ENCODE results near the gene CEACAM1.
"Not testable (repeated sequence)": the region's sequence is repeated elsewhere in the genome, so short reads cannot be mapped to it uniquely, and the experiment has no call there.

The CEACAM1 gene

GRCh38 chr19:42528354-42529247 lies at the start of gene CEACAM1:
TSS of gene CEACAM1 (minus strand) at chr19:42528481. CDS start at chr19:42528374, 107 bp downstream.
- no peak within 1 kb of the TSS for H3K4me3 Mint-ChIP-seq
- H3K27me3 Mint-ChIP-seq: peaks cover 62% of the 10 kb centered on the region
- intact Hi-C loops (cut with micrococcal nuclease): loop anchor here (1.0 kb wide), 1 partner anchor 78 kb away; no protein-coding TSS in a partner anchor
- H3K9me3 Mint-ChIP-seq: no peaks in the 10 kb centered on the region
- no peaks in the 10 kb centered on the region for H3K36me3 Mint-ChIP-seq (ENCODE audit: low read depth)
- no peak within 1 kb of the TSS for H3K27ac Mint-ChIP-seq
- peaks cover 17% of the 10 kb centered on the region for H3K4me1 Mint-ChIP-seq (ENCODE audit: low read depth)

GRCh38 chr19:42577016-42577415 lies 48.7 kb upstream of the CEACAM1 start:
- peaks cover 12% of the 10 kb centered on the region for H3K4me1 Mint-ChIP-seq (ENCODE audit: low read depth)
- H3K27me3 Mint-ChIP-seq: peaks cover 57% of the 10 kb centered on the region
- H3K27ac Mint-ChIP-seq: no peak overlapping the region
- intact Hi-C loops (cut with micrococcal nuclease): no loop called here
- H3K9me3 Mint-ChIP-seq: no peaks in the 10 kb centered on the region
- H3K36me3 Mint-ChIP-seq (ENCODE audit: low read depth): no peaks in the 10 kb centered on the region
- H3K4me3 Mint-ChIP-seq: no peak overlapping the region

GRCh38 chr19:42576241-42576640 lies 48.0 kb upstream of the CEACAM1 start:
- intact Hi-C loops (cut with micrococcal nuclease): no loop called here

GRCh38 chr19:42573642-42574041 lies 45.4 kb upstream of the CEACAM1 start:
- no peaks in the 10 kb centered on the region for H3K36me3 Mint-ChIP-seq (ENCODE audit: low read depth)
- intact Hi-C loops (cut with micrococcal nuclease): no loop called here
- no peaks in the 10 kb centered on the region for H3K9me3 Mint-ChIP-seq
- no peak overlapping the region for H3K27ac Mint-ChIP-seq
- peaks cover 54% of the 10 kb centered on the region for H3K27me3 Mint-ChIP-seq
- H3K4me1 Mint-ChIP-seq (ENCODE audit: low read depth): peaks cover 38% of the 10 kb centered on the region
- no peak overlapping the region for H3K4me3 Mint-ChIP-seq

More at GRCh38 chr19:42576241-42576640, 48.0 kb upstream of the CEACAM1 start:
- no peaks in the 10 kb centered on the region for H3K36me3 Mint-ChIP-seq (ENCODE audit: low read depth)
- no peaks in the 10 kb centered on the region for H3K9me3 Mint-ChIP-seq
- peaks cover 16% of the 10 kb centered on the region for H3K4me1 Mint-ChIP-seq (ENCODE audit: low read depth)
- H3K27ac Mint-ChIP-seq: no peak overlapping the region
- H3K4me3 Mint-ChIP-seq: no peak overlapping the region
- H3K27me3 Mint-ChIP-seq: peaks cover 59% of the 10 kb centered on the region

- H3K4me3 Mint-ChIP-seq: no peak overlapping the region
- H3K36me3 Mint-ChIP-seq (ENCODE audit: low read depth): no peaks in the 10 kb centered on the region
- peaks cover 50% of the 10 kb centered on the region for H3K27me3 Mint-ChIP-seq
- peaks cover 46% of the 10 kb centered on the region for H3K4me1 Mint-ChIP-seq (ENCODE audit: low read depth)
- H3K9me3 Mint-ChIP-seq: no peaks in the 10 kb centered on the region
- H3K27ac Mint-ChIP-seq: no peak overlapping the region
- intact Hi-C loops (cut with micrococcal nuclease): no loop called here
Measured at GRCh38 chr19:42571116-42571515, 42.8 kb upstream of the CEACAM1 start.

- no peaks in the 10 kb centered on the region for H3K9me3 Mint-ChIP-seq
- H3K27me3 Mint-ChIP-seq: peaks cover 56% of the 10 kb centered on the region
- peaks cover 55% of the 10 kb centered on the region for H3K4me1 Mint-ChIP-seq (ENCODE audit: low read depth)
- H3K36me3 Mint-ChIP-seq (ENCODE audit: low read depth): no peaks in the 10 kb centered on the region
- intact Hi-C loops (cut with micrococcal nuclease): no loop called here
- no peak overlapping the region for H3K4me3 Mint-ChIP-seq
- no peak overlapping the region for H3K27ac Mint-ChIP-seq
Measured at GRCh38 chr19:42569193-42569592, 40.9 kb upstream of the CEACAM1 start.

- Mint-ChIP-seq H3K9me3 (no peaks in the 10 kb centered on the region), H3K27ac (no peak overlapping the region), H3K4me3 (no peak overlapping the region), H3K36me3 (ENCODE audit: low read depth) (no peaks in the 10 kb centered on the region), H3K4me1 (ENCODE audit: low read depth) (peaks cover 67% of the 10 kb centered on the region), H3K27me3 (peaks cover 56% of the 10 kb centered on the region)
- intact Hi-C loops (cut with micrococcal nuclease): no loop called here
Measured at GRCh38 chr19:42568006-42568405, 39.7 kb upstream of the CEACAM1 start.

- intact Hi-C loops (cut with micrococcal nuclease): loop anchor here (1.0 kb wide), 1 partner anchor 29 kb away; no protein-coding TSS in a partner anchor
- H3K4me3 Mint-ChIP-seq: no peak overlapping the region
Measured at GRCh38 chr19:42567567-42567966, 39.3 kb upstream of the CEACAM1 start.

GRCh38 chr19:42563352-42564210 lies 35.3 kb upstream of the CEACAM1 start:
- no peaks in the 10 kb centered on the region for H3K9me3 Mint-ChIP-seq
- peaks cover 76% of the 10 kb centered on the region for H3K27me3 Mint-ChIP-seq
- H3K4me3 Mint-ChIP-seq: no peak overlapping the region
- H3K36me3 Mint-ChIP-seq (ENCODE audit: low read depth): no peaks in the 10 kb centered on the region
- intact Hi-C loops (cut with micrococcal nuclease): loop anchor here (1.0 kb wide), 1 partner anchor 33 kb away; no protein-coding TSS in a partner anchor
- H3K27ac Mint-ChIP-seq: no peak overlapping the region
- peaks cover 50% of the 10 kb centered on the region for H3K4me1 Mint-ChIP-seq (ENCODE audit: low read depth)

More at GRCh38 chr19:42567567-42567966, 39.3 kb upstream of the CEACAM1 start:
- peaks cover 67% of the 10 kb centered on the region for H3K4me1 Mint-ChIP-seq (ENCODE audit: low read depth)
- H3K9me3 Mint-ChIP-seq: no peaks in the 10 kb centered on the region
- H3K27me3 Mint-ChIP-seq: peaks cover 53% of the 10 kb centered on the region
- no peak overlapping the region for H3K27ac Mint-ChIP-seq
- H3K36me3 Mint-ChIP-seq (ENCODE audit: low read depth): no peaks in the 10 kb centered on the region

- Mint-ChIP-seq H3K27ac (no peak overlapping the region), H3K4me3 (no peak overlapping the region), H3K36me3 (ENCODE audit: low read depth) (peaks cover 5% of the 10 kb centered on the region), H3K9me3 (peaks cover 9% of the 10 kb centered on the region), H3K4me1 (ENCODE audit: low read depth) (peaks cover 38% of the 10 kb centered on the region), H3K27me3 (peaks cover 86% of the 10 kb centered on the region)
- intact Hi-C loops (cut with micrococcal nuclease): no loop called here
Measured at GRCh38 chr19:42561512-42561911, 33.2 kb upstream of the CEACAM1 start.

- Mint-ChIP-seq H3K27ac (no peak overlapping the region), H3K36me3 (ENCODE audit: low read depth) (peaks cover 5% of the 10 kb centered on the region), H3K27me3 (peaks cover 89% of the 10 kb centered on the region), H3K9me3 (peaks cover 9% of the 10 kb centered on the region), H3K4me3 (no peak overlapping the region), H3K4me1 (ENCODE audit: low read depth) (peaks cover 42% of the 10 kb centered on the region)
- intact Hi-C loops (cut with micrococcal nuclease): no loop called here
Measured at GRCh38 chr19:42560731-42561130, 32.5 kb upstream of the CEACAM1 start.

GRCh38 chr19:42558450-42559150 lies 30.3 kb upstream of the CEACAM1 start:
- Mint-ChIP-seq H3K36me3 (ENCODE audit: low read depth) (peaks cover 5% of the 10 kb centered on the region), H3K9me3 (peaks cover 9% of the 10 kb centered on the region), H3K4me3 (no peak overlapping the region), H3K4me1 (ENCODE audit: low read depth) (peaks cover 48% of the 10 kb centered on the region), H3K27ac (no peak overlapping the region), H3K27me3 (peaks cover 92% of the 10 kb centered on the region)
- intact Hi-C loops (cut with micrococcal nuclease): no loop called here

- intact Hi-C loops (cut with micrococcal nuclease); H3K27ac Mint-ChIP-seq; H3K9me3 Mint-ChIP-seq; H3K36me3 Mint-ChIP-seq (ENCODE audit: low read depth); H3K4me3 Mint-ChIP-seq: not testable (repeated sequence)
- Mint-ChIP-seq H3K4me1 (ENCODE audit: low read depth) (peaks cover 54% of the 10 kb centered on the region), H3K27me3 (peaks cover 93% of the 10 kb centered on the region)
Measured at GRCh38 chr19:42557386-42557871, 29.1 kb upstream of the CEACAM1 start.
